Measurements from ENCODE around the gene ZYX. TPM values are rescaled to one million over a fixed set of nuclear protein-coding genes. Genes with fewer than 3 reads are reported as not detected.

Gene ZYX
- total RNA-seq, 3 donors from 2014 or later: 49.0 to 203 (median 109) TPM

GRCh38 chr7:143395187-143396149, 14.3 kb downstream of the ZYX start:
- intact Hi-C loops (cut with DNase I, micrococcal nuclease): no loop called here
- DNase-seq (peak in 1 of 3 donors; percentile 25), ATAC-seq (peak; percentile 31)
- H3K9me3 ChIP-seq: no peaks in the 10 kb centered on the region
- H3K4me1 ChIP-seq (ENCODE audit: low read depth): peaks cover 2% of the 10 kb centered on the region
- no peaks in the 10 kb centered on the region for H3K36me3 ChIP-seq (ENCODE audit: low read depth)
- TF ChIP-seq, protein P1, sequence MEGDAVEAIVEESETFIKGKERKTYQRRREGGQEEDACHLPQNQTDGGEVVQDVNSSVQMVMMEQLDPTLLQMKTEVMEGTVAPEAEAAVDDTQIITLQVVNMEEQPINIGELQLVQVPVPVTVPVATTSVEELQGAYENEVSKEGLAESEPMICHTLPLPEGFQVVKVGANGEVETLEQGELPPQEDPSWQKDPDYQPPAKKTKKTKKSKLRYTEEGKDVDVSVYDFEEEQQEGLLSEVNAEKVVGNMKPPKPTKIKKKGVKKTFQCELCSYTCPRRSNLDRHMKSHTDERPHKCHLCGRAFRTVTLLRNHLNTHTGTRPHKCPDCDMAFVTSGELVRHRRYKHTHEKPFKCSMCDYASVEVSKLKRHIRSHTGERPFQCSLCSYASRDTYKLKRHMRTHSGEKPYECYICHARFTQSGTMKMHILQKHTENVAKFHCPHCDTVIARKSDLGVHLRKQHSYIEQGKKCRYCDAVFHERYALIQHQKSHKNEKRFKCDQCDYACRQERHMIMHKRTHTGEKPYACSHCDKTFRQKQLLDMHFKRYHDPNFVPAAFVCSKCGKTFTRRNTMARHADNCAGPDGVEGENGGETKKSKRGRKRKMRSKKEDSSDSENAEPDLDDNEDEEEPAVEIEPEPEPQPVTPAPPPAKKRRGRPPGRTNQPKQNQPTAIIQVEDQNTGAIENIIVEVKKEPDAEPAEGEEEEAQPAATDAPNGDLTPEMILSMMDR (IDR thresholded peaks at IDR 0.05): no peak
- no peak overlapping the region for H3K4me3 ChIP-seq

- Histone ChIP-seq H3K36me3 (ENCODE audit: low read depth) (no peaks in the 10 kb centered on the region), H3K4me3 (no peak overlapping the region), H3K9me3 (no peaks in the 10 kb centered on the region), H3K4me1 (ENCODE audit: low read depth) (peaks cover 2% of the 10 kb centered on the region)
- ATAC-seq (no peak), DNase-seq (no peak)
- TF ChIP-seq, protein P1 (IDR thresholded peaks at IDR 0.05): no peak
- intact Hi-C loops (cut with DNase I, micrococcal nuclease): no loop called here
These were observed 15.0 kb downstream of the ZYX start for GRCh38 chr7:143396182-143396581.

DNA sequence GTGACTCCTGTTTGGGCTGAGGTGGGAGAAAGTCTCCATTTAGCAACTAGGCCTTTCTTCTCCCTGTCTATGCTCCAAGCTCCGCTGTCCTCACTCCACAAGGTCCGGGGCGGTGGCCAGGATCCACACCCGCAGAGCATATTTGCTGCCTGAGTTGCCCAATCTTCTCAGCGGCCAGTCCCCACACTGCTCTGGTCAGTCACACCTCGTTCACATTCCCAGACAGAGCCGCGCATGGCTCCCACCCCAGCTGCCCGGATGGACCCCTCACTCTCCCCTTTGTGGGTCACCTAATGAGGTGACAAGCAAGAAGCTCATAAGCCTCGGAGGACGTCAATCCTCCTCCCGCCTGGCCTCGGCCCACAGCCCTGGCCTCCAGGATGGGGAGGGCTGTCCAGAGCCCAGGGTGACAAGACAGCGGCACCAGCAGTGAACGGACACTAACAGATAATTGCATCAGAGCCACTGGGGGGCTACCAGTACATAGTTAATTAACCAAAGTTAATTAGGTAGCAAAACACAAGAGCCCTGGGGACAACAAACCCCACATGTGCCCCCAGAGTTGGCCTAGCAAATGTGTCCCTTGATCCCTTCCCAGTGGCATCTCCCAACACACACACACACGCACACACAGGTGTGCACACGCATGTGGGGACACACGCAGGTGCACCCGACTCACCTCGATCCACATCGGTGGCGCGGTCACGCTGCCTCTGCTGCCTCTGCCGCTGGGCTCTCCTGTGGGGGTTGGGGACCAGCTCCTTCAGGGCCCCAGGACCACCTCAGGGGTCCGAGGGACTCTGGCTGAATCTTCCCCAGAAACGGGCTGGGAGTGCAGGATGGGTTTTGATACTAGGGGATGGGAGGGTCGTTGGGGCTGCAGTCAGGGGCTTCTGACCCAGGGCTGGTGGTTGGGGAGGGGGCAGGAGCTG, 15.7 kb downstream of the ZYX start:
- H3K9me3 ChIP-seq: no peaks in the 10 kb centered on the region
- no peaks in the 10 kb centered on the region for H3K36me3 ChIP-seq (ENCODE audit: low read depth)
- ATAC-seq: no peak
- intact Hi-C loops (cut with DNase I, micrococcal nuclease): no loop called here
- TF ChIP-seq, protein P1 (IDR thresholded peaks at IDR 0.05): no peak
- no peak overlapping the region for H3K4me3 ChIP-seq
- DNase-seq: no peak
- peaks cover 2% of the 10 kb centered on the region for H3K4me1 ChIP-seq (ENCODE audit: low read depth)

DNA sequence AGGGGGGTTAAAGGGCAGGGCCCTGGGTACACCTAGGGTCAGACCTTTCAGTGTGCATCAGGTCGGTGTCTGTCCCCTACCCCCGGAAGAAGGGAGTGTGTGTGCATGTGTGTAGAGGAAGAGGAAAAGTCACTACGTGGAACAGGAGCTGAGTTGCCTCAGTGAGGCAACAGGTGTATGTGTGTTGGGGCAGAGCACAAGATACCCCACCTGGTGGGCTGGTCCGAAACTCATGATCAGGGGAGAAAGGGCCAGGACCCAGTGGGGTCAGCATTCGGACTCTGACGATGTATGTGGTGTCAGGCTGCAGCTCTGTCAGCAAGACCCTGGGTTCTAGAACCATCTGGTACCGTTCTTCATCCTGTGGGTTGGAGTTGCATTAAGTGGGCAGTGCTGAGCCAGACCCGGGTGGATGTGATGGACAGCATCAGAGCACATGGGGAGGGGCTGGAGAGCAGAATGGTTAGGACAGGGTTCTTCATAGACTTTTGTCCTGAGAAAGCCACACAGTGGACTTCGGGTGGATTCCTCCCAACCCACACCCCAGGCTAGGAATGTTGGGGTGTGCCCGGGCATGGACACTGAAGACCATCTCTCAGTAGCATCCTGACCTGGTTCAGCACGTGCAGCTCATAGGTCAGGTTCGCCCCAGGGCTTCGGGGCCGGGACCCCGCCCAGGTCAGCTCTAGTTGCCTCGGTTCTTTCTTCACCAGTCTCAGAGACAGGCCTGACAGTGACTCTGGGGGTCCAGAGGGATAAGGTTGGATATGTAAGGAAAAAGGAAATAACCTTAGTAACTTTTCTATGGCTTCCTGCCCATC, 16.8 kb downstream of the ZYX start:
- Histone ChIP-seq H3K36me3 (ENCODE audit: low read depth) (no peaks in the 10 kb centered on the region), H3K9me3 (no peaks in the 10 kb centered on the region), H3K4me3 (no peak overlapping the region), H3K4me1 (ENCODE audit: low read depth) (no peaks in the 10 kb centered on the region)
- ATAC-seq (no peak), DNase-seq (no peak)
- TF ChIP-seq, protein P1 (IDR thresholded peaks at IDR 0.05): no peak
- intact Hi-C loops (cut with DNase I, micrococcal nuclease): no loop called here

GRCh38 chr7:143398616-143399015, 17.5 kb downstream of the ZYX start:
- TF ChIP-seq, protein P1 (IDR thresholded peaks at IDR 0.05): no peak
- DNase-seq (peak in 1 of 3 donors; percentile 23), ATAC-seq (no peak)
- intact Hi-C loops (cut with DNase I, micrococcal nuclease): no loop called here
- no peaks in the 10 kb centered on the region for H3K4me1 ChIP-seq (ENCODE audit: low read depth)
- H3K9me3 ChIP-seq: no peaks in the 10 kb centered on the region
- no peaks in the 10 kb centered on the region for H3K36me3 ChIP-seq (ENCODE audit: low read depth)
- no peak overlapping the region for H3K4me3 ChIP-seq
